Mesodermal cell (in vitro differentiated cells): ENCODE results near the gene VPS9D1.
"Not testable (repeated sequence)": the region's sequence is repeated elsewhere in the genome, so short reads cannot be mapped to it uniquely, and the experiment has no call there.

Experiments
- H3K27ac ChIP-seq: 2 replicates; pipeline ENCODE4 v1.7.0; 2013; ENCODE audit warnings: mild to moderate bottlenecking, low read depth, low read length, moderate library complexity; ENCODE audit not compliant: severe bottlenecking
- H3K36me3 ChIP-seq: 2 replicates; pipeline ENCODE4 v1.7.1; 2013; ENCODE audit warnings: mild to moderate bottlenecking, low read length, moderate library complexity; ENCODE audit not compliant: control insufficient read depth, insufficient read depth
- H3K4me1 ChIP-seq: one replicate; pipeline ENCODE4 v1.7.1; 2013; ENCODE audit warnings: mild to moderate bottlenecking, low read length; ENCODE audit not compliant: insufficient read depth, control insufficient read depth, poor library complexity, severe bottlenecking
- H3K4me3 ChIP-seq: 2 replicates; pipeline ENCODE4 v1.7.0; 2013; ENCODE audit warnings: low read length, control low read depth, mild to moderate bottlenecking; ENCODE audit not compliant: insufficient read depth, poor library complexity, severe bottlenecking; ENCODE audit errors: extremely low read depth
- H3K9me3 ChIP-seq: 2 replicates; pipeline ENCODE4 v1.7.1; 2013; ENCODE audit warnings: mild to moderate bottlenecking, low read length, moderate library complexity; ENCODE audit not compliant: control insufficient read depth
- WGBS, 2 experiments: methylation state at CpG; one replicate each; pipeline ENCODE4 v1.1.5; 2013; ENCODE audit warnings: missing lambda C conversion rate in 2 of 2; ENCODE audit not compliant: insufficient coverage in 2 of 2; 5-methylcytosine and 5-hydroxymethylcytosine counted together

VPS9D1 gene

DNA sequence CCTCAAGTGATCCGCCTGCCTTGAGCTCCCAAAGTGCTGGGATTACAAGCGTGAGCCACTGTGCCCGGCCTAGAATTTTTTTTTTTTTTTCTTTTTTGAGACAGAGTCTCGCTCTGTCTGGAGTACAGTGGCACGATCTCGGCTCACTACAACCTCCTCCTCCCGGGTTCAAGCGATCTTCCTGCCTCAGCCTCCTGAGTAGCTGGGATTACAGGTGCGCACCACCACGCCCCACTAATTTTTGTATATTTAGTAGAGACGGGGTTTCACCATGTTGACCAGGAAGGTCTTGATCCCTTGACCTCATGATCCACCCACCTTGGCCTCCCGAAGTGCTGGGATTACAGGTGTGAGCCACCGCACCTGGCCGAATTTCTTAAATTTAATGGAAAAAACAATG lies 22.0 kb downstream of the VPS9D1 start:
- not testable (repeated sequence) for H3K4me3 ChIP-seq, H3K4me1 ChIP-seq, H3K27ac ChIP-seq, H3K9me3 ChIP-seq
- 97 to 98% methylated on average over 9 to 11 of the region's 14 CpGs for WGBS, 2 experiments
- peaks cover 43% of the 10 kb centered on the region for H3K36me3 ChIP-seq

DNA sequence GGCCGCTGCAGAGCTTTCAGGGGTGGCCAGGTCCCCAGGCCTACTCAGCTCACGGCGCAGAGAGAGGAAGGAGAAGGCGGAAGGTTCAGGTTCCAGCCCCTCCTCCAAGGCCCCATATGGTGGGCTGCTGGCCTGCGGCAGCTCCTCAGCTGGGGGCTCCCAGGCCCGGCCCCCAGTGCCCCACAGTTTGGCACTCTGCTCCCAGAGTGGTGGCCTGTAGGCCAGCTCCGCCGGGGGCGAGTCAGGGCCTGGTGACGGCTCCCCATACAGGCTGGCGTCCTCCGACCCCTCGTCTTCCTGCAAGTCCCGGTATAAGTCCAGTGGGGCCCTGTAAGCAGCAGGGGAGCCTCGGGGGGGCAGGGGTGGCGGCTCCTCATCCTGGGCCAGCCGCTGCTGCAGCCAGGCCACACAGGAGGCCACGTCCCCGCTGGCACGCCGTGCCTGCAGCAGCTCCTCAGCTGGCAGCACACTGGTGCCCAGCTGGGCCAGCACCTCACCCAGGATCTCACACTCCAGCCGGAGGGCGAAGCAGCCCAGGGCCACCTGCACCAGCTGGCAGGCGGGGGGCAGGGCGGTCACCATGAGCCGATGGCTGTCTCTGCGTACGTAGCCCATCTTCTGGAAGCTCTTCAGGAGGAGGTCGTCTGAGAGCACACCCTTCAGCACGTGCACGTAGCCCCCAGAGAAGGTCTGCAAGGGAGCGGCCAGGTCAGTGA lies 22.9 kb downstream of the VPS9D1 start:
- peaks cover 9% of the 10 kb centered on the region for H3K4me1 ChIP-seq
- no peaks in the 10 kb centered on the region for H3K9me3 ChIP-seq
- no peak overlapping the region for H3K4me3 ChIP-seq
- H3K27ac ChIP-seq, result no peak overlapping the region
- WGBS, 2 experiments, result 94 to 95% methylated on average over 29 to 32 of the region's 32 CpGs
- H3K36me3 ChIP-seq, result peaks cover 51% of the 10 kb centered on the region

DNA sequence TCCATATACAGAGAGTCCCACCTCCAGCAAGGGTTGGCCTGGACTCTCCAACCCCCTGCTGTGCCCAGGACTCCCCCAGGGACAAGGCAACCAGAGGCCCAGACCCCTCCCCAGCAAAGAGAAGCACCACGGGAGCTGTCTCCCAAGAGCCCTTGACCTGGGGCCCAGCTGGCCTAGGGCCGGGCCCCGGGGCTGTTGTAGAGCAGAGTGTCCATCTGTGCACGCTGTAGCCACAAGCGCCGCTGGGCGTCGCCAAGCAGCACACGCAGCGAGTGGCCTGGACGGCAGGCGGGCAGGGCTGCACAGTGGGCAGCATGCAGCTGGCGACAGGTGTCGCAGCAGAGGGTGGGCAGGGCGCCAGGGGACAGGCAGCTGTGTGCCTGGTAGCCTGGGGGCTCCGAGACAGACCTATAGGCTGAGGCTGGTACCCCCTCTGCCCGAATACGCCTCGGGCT lies 23.5 kb downstream of the VPS9D1 start:
- WGBS, 2 experiments, result 95 to 99% methylated on average over 19 of the region's 19 CpGs

GRCh38 chr16:89696670-89697128 lies 24.0 kb downstream of the VPS9D1 start:
- Histone ChIP-seq H3K36me3 (peaks cover 62% of the 10 kb centered on the region), H3K4me3 (no peak overlapping the region), H3K27ac (no peak overlapping the region), H3K9me3 (no peaks in the 10 kb centered on the region), H3K4me1 (peaks cover 6% of the 10 kb centered on the region)
- 92 to 93% methylated on average over 9 to 13 of the region's 18 CpGs for WGBS, 2 experiments

More for the DNA sequence above, 23.5 kb downstream of the VPS9D1 start:
- Histone ChIP-seq H3K36me3 (peaks cover 57% of the 10 kb centered on the region), H3K27ac (no peak overlapping the region), H3K4me1 (peaks cover 8% of the 10 kb centered on the region), H3K9me3 (no peaks in the 10 kb centered on the region), H3K4me3 (no peak overlapping the region)

DNA sequence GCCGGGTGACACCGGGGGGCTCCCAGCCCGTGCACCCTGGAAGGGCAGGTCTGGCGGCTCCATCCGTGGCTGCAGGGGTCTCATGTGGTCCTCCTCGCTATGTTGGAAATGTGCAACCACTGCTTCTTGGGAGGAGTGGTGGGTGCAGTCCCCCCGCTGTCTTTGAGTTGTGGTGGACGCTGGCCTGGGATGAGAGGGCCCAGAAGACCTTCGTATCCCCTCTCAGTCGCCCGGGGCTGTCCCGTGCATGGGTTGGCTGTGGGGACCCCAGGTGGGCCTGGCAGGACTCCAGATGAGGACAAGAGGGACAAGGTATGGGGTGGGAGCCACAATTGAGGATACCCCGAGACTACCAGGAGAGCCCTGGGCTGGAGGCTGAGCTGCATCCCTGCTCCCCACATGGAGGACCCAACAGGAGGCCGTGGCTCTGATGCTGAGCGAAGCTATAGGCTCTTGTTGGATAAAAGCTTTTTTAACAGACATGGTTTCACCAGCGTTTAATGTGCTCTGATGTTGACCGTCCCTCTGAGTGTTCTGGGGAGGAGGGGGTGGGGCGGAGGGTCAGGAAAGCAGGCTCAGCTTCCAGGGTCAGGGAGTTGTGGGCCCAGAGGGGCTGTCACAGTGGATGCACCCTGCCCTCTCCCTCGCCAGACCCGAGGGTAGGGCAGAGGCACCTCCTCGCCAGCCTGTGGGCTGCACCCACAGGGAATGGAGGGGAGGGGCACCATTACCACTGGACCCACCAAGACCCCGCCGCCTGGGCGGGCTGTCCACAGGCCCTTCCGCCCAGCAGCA lies 24.6 kb downstream of the VPS9D1 start:
- WGBS, 2 experiments, result 91% methylated on average over 21 to 25 of the region's 25 CpGs
- H3K27ac ChIP-seq, result no peak overlapping the region
- H3K36me3 ChIP-seq, result peaks cover 68% of the 10 kb centered on the region
- peaks cover 6% of the 10 kb centered on the region for H3K4me1 ChIP-seq
- H3K4me3 ChIP-seq, result no peak overlapping the region
- no peaks in the 10 kb centered on the region for H3K9me3 ChIP-seq

DNA sequence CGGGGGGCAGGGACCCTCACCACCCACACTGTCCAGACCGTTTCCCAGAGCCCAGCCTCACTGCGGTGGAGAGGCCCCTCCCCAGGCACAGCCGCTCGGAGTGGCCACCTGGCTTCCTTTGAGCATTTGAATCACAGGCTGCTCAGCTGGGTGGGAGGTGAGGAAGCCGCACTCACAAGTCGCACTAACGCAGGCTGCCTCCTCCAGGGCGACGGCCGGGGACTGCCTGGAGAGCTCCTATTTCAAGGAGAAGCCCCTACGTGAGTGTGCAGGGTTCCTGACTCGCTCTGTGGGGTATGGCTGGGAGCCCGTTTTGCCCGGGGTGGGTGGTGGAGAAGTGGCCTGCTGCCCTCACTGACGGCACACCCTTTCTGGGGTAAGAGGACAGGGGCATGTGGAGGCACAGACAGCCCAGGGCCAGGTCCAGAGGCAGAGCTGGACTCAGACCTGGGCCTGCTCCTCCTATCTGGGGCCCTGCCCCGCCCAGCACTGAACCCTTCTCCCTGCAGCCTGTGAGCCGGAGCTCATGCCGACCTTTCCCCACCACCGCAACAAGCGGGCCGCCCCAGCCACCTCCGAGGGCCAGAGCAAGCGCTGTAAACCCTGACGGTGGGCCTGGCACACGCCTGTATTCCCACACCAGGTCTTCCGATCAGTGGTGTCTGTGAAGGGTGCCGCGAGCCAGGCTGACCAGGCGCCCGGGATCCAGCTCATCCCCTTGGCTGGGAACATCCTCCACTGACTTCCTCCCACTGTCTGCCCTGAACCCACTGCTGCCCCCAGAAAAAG lies 25.4 kb downstream of the VPS9D1 start:
- peaks cover 74% of the 10 kb centered on the region for H3K36me3 ChIP-seq

GRCh38 chr16:89694784-89695085 lies 26.0 kb downstream of the VPS9D1 start:
- not testable (repeated sequence) for H3K4me3 ChIP-seq, H3K4me1 ChIP-seq, H3K27ac ChIP-seq, H3K9me3 ChIP-seq
- H3K36me3 ChIP-seq, result peaks cover 80% of the 10 kb centered on the region
- WGBS, 2 experiments, result 91 to 100% methylated on average over 10 to 21 of the region's 23 CpGs

More for the DNA sequence above, 25.4 kb downstream of the VPS9D1 start:
- Histone ChIP-seq H3K4me1 (peaks cover under 1% of the 10 kb centered on the region), H3K27ac (no peak overlapping the region), H3K4me3 (no peak overlapping the region), H3K9me3 (no peaks in the 10 kb centered on the region)
- WGBS, 2 experiments, result 94 to 96% methylated on average over 28 to 31 of the region's 31 CpGs

- peaks cover 82% of the 10 kb centered on the region for H3K36me3 ChIP-seq
- H3K4me3 ChIP-seq, result no peak overlapping the region
- H3K27ac ChIP-seq, result no peak overlapping the region
- H3K4me1 ChIP-seq, result no peaks in the 10 kb centered on the region
- H3K9me3 ChIP-seq, result no peaks in the 10 kb centered on the region
- WGBS, 2 experiments, result 95 to 96% methylated on average over 24 to 32 of the region's 32 CpGs
Observed at GRCh38 chr16:89693931-89694783, 26.5 kb downstream of the VPS9D1 start.

DNA sequence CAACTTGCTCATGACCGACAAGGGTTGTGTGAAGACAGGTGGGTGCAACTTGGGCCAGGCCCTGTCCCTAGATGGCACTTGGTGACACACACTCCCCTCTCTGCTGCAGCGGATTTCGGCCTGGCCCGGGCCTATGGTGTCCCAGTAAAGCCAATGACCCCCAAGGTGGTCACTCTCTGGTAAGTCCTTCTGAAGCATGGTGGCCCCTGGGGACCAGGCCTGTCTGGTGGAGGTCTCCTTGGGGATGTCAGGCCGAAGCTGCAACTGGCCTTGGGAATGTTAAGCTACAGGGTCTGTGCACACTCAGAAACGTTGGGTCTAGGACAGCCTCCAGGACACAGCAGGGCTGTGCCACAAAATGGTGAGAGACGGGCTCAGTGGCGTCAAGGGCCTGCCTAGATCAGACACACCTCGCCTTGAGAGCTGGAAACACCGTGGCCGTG lies 27.4 kb downstream of the VPS9D1 start:
- H3K9me3 ChIP-seq, result no peaks in the 10 kb centered on the region
- WGBS, 2 experiments, result 95 to 99% methylated on average over 11 of the region's 11 CpGs
- H3K36me3 ChIP-seq, result peaks cover 85% of the 10 kb centered on the region
- H3K27ac ChIP-seq, result no peak overlapping the region
- no peak overlapping the region for H3K4me3 ChIP-seq
- H3K4me1 ChIP-seq, result no peaks in the 10 kb centered on the region
